ENCODE data around the gene CGNL1.

The CGNL1 gene

DNA sequence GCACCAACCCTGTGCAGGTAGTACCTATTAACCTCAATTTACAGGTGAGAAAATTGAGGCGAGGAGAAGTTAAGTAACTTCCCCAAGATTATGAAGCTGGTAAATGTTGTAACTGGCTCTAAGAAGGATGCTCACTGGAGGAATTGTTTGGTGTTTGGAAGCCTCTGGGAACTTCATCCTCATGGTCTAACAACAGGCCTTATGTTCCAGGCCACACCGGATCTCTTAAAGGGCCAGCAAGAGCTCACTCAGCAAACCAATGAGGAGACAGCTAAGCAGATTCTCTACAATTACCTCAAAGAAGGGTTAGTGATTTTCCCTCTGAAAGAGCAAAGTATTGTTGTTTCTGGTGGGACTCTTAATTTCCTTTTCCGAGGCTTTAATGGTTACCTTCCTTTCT, 63.9 kb downstream of the CGNL1 start:
- H3K4me3 ChIP-seq (ENCODE audit: low read length) = no peak overlapping the region
- no peak for DNase-seq (ENCODE audit: low read depth)
- TF ChIP-seq, protein P1, sequence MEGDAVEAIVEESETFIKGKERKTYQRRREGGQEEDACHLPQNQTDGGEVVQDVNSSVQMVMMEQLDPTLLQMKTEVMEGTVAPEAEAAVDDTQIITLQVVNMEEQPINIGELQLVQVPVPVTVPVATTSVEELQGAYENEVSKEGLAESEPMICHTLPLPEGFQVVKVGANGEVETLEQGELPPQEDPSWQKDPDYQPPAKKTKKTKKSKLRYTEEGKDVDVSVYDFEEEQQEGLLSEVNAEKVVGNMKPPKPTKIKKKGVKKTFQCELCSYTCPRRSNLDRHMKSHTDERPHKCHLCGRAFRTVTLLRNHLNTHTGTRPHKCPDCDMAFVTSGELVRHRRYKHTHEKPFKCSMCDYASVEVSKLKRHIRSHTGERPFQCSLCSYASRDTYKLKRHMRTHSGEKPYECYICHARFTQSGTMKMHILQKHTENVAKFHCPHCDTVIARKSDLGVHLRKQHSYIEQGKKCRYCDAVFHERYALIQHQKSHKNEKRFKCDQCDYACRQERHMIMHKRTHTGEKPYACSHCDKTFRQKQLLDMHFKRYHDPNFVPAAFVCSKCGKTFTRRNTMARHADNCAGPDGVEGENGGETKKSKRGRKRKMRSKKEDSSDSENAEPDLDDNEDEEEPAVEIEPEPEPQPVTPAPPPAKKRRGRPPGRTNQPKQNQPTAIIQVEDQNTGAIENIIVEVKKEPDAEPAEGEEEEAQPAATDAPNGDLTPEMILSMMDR (conservative IDR thresholded peaks at IDR 0.05; ENCODE audit: low read length) = no peak

- TF ChIP-seq, protein P1 (conservative IDR thresholded peaks at IDR 0.05; ENCODE audit: low read length) = no peak
- DNase-seq (ENCODE audit: low read depth) = peak; percentile 72
- no peak overlapping the region for H3K4me3 ChIP-seq (ENCODE audit: low read length)
These were observed 64.5 kb downstream of the CGNL1 start for GRCh38 chr15:57440799-57441198.

DNA sequence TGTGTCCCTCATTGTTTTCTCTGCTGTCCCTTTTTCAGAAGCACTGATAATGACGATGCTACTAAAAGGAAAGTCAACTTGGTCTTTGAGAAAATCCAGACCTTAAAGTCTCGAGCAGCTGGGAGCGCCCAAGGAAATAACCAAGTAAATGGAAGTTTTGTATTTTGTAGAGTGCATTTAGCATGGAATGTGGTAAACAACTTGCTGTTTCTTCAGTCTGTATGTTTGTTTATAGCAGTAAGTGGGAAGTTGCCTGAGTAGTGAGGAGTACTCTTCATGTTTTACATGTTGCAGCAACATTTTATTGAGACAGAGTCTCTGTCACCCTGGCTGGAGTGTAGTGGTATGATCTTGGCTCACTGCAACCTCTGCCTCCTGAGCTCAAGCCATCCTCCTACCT, 66.0 kb downstream of the CGNL1 start:
- no peak for DNase-seq (ENCODE audit: low read depth)
- TF ChIP-seq, protein P1 (conservative IDR thresholded peaks at IDR 0.05; ENCODE audit: low read length) = no peak
- no peak overlapping the region for H3K4me3 ChIP-seq (ENCODE audit: low read length)

GRCh38 chr15:57443486-57443885, 67.2 kb downstream of the CGNL1 start:
- no peak overlapping the region for H3K4me3 ChIP-seq (ENCODE audit: low read length)

GRCh38 chr15:57444877-57445513, 68.7 kb downstream of the CGNL1 start:
- TF ChIP-seq, protein P1 (conservative IDR thresholded peaks at IDR 0.05; ENCODE audit: low read length) = no peak
- peak; percentile 18 for DNase-seq (ENCODE audit: low read depth)
- H3K4me3 ChIP-seq (ENCODE audit: low read length) = no peak overlapping the region

More at GRCh38 chr15:57443486-57443885, 67.2 kb downstream of the CGNL1 start:
- TF ChIP-seq, protein P1 (conservative IDR thresholded peaks at IDR 0.05; ENCODE audit: low read length) = no peak
- no peak for DNase-seq (ENCODE audit: low read depth)

DNA sequence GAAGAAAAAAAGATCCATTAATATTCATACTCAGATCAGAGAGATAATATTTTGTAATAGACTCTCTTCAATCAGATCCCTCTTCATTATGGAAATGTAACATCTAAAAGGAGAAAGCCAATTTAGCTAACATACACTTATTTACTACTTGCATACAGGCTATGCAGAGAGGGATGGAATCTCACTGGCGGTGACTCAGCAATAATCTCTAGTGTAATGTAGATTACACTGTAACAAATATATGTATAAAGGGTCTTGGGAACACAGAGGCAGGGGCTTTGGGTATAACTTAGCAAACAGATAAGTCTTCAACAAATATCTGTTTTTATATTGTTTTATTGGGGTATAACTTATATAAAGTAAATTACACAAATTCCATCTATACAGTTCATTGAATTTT, 69.6 kb downstream of the CGNL1 start:
- DNase-seq (ENCODE audit: low read depth) = no peak
- TF ChIP-seq, protein P1 (conservative IDR thresholded peaks at IDR 0.05; ENCODE audit: low read length) = no peak
- no peak overlapping the region for H3K4me3 ChIP-seq (ENCODE audit: low read length)

- DNase-seq (ENCODE audit: low read depth) = no peak
- TF ChIP-seq, protein P1 (conservative IDR thresholded peaks at IDR 0.05; ENCODE audit: low read length) = no peak
- H3K4me3 ChIP-seq (ENCODE audit: low read length) = no peak overlapping the region
These were observed 70.1 kb downstream of the CGNL1 start for GRCh38 chr15:57446393-57446792.

Measured in AG10803 (cell line).